ENCODE measurements around the gene SMARCA1.

SMARCA1 gene

DNA sequence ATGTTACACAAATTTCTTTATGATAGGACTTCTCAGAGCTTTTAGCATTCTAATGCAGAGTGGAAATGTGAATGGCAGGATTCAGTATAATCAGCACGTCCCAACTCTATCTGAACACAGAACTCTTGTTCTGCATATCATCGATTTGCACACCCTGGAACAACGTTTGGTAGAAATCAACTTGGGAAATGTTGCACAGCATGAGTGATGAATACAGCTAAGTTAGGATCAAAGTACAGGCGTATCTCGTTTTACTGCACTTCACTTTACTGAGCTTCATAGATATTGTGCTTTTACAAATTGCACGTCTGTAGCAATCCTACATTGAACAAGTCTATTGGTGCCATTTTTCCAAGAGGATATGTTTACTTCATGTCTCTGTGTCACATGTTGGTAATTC is 70.8 kb downstream of the SMARCA1 start:
- DNase-seq = no peak

- no peak for DNase-seq
Measured at GRCh38 chrX:129450123-129450522, 73.2 kb downstream of the SMARCA1 start.

DNA sequence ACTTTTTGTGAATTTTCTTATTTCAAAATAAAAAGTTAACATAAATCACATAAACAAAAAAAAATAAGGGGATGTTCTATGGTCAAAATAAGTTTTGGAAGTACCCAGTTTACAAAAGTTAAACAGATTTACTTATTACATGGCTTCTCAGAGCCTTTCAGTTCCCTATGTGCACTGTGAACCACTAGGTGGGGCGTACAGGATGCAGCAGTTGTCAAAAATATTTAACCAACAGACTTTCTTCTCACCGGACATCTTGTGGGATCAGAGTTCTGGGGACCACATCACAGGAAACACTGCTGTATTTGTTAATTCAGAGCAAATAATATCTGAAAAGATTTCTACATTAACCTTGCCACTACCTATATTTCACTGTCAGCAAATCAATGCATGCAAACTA is 74.1 kb downstream of the SMARCA1 start:
- no peak for DNase-seq

DNA sequence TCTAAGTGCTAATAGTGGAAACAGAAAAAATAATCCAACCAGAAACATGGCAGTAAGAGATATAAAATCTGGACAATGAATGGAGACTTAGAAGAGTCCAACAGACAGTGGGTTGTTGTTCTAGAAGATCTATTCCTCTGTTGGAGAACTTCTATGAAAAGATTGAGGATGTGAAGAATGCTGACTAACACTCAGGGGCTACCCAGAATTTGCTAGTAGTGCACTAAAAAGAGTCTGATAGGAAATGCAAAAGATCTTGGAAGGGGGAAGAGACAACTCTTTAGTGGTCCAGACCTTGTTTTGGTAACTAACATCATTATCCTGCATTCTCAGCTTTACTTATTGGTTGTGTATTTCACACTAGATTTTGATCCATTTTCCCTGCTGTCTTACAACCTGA is 77.9 kb downstream of the SMARCA1 start:
- DNase-seq = no peak

DNA sequence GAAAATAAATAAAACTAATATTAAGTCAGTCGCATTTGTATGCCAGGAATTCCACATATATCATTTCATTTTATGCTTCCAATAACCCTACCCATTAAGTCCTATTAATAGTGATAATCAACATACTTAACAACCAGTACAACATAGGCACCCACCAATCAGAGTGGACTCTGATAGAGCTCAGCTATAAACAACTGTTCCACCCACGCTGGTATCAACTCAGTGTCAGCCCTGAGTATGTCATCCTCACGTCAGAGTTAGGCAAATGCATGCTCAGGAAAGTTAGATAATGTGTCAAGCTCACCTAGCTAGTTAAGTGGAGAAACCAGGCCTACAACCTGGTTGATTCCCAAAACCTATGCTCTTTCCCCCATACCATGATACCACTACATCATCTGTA is 89.3 kb downstream of the SMARCA1 start:
- no peak for DNase-seq

GRCh38 chrX:129433461-129433860 is 89.8 kb downstream of the SMARCA1 start:
- no peak for DNase-seq

GRCh38 chrX:129427267-129427666 is 96.0 kb downstream of the SMARCA1 start:
- no peak for DNase-seq

DNA sequence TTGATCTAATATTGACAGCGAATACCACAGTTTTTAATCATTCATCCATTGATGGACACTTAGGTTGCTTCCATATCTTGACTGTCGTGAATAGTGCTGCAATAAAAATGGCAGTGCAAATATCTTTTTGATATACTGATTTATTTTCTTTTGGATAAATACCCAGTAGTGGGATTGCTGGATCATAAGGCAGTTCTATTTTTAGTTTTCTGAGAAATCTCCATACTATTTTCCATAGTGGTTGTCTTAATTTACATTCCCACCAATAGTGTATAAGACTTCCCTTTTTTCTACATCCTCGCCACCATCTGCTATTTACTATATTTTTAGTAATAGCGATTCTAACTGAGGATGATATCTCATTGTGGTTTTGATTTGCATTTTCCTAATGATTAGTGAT is 100.1 kb downstream of the SMARCA1 start:
- no peak for DNase-seq

DNA sequence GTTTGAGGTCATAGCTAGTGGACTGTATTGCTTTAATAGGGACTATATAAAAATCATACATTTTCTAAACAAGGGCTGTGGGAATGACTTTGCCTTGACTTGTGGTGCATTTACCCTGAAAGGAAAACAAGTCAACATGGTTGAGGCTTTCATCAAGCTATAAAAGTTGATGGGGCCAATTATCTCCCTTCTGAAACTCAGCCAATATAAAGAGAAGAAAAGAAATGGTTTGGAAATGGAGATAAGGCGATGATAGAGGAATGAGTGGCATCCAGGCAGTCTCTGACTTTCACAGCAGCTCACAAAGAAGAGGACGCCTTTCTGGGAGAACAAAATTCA is 118.7 kb downstream of the SMARCA1 start:
- DNase-seq = no peak

- DNase-seq = no peak
Measured at GRCh38 chrX:129403974-129404669, 119.2 kb downstream of the SMARCA1 start.
